WTC11 (cell line): Measurements from ENCODE around the gene PSAT1. TPM values are rescaled to one million over a fixed set of nuclear protein-coding genes. Genes with fewer than 3 reads are reported as not detected.
A peak's percentile ranks its signal among the peaks of the same experiment; 100 is the strongest.

Experiments
- ATAC-seq: fragments of 200-7000 bp; cut with Tn5 transposase; 2 replicates; pipeline ENCODE4 v1.10.0; 2021; ENCODE audit warnings: mild to moderate bottlenecking, moderate library complexity
- CTCF ChIA-PET: fragments of 300-600 bp; sonication (Branson Sonifier 250); formaldehyde crosslinking; loops from one replicate; lab custom pipeline; 2021; ENCODE audit warnings: antibody characterized with exemption; lab: Charles Lee
- POLR2A ChIA-PET: fragments of 350-600 bp; sonication (Branson Sonifier 250); formaldehyde crosslinking; loops from one replicate; lab custom pipeline; 2021; ENCODE audit warnings: antibody characterized with exemption; lab: Charles Lee
- DNase-seq: peaks from one replicate; pipeline ENCODE4 v3.0.0; 2021; ENCODE audit warnings: low spot score
- H3K27ac Mint-ChIP-seq: 2 replicates; pipeline ENCODE4 v1.8.0; 2021; ENCODE audit warnings: mixed read lengths
- H3K27me3 Mint-ChIP-seq: 2 replicates; pipeline ENCODE4 v1.8.0; 2021; ENCODE audit warnings: low read depth, mild to moderate bottlenecking, moderate library complexity, mixed read lengths
- H3K36me3 Mint-ChIP-seq: 2 replicates; pipeline ENCODE4 v1.8.0; 2021; ENCODE audit warnings: mixed read lengths
- H3K4me1 Mint-ChIP-seq: 2 replicates; pipeline ENCODE4 v1.8.0; 2022; ENCODE audit warnings: mixed read lengths
- H3K4me3 Mint-ChIP-seq: 2 replicates; pipeline ENCODE4 v1.8.0; 2021; ENCODE audit warnings: mild to moderate bottlenecking, moderate library complexity, mixed read lengths
- H3K9me3 Mint-ChIP-seq: 2 replicates; pipeline ENCODE4 v1.8.0; 2021; ENCODE audit warnings: mixed read lengths
- AR ChIP-seq: fragments of 250-450 bp; sonication (Bioruptor Pico); IDR thresholded peaks from 2 replicates; pipeline ENCODE4 v1.9.0; 2021; ENCODE audit warnings: mild to moderate bottlenecking
- ATF2 ChIP-seq: sonication (generic); formaldehyde crosslinking; IDR thresholded peaks from 2 replicates; pipeline ENCODE4 v1.8.1; 2022; ENCODE audit warnings: low read depth, missing genetic modification reagents, borderline replicate concordance
- ATF3 ChIP-seq: sonication (generic); formaldehyde crosslinking; conservative IDR thresholded peaks from 2 replicates; pipeline ENCODE4 v1.8.1; 2022; ENCODE audit warnings: mild to moderate bottlenecking, missing genetic modification reagents
- CDX4 ChIP-seq: fragments of 250-450 bp; sonication (Bioruptor Pico); IDR thresholded peaks from 2 replicates; pipeline ENCODE4 v1.9.0; 2021; ENCODE audit warnings: moderate library complexity, mild to moderate bottlenecking, inconsistent platforms, borderline replicate concordance
- E2F1 ChIP-seq: sonication (generic); formaldehyde crosslinking; IDR thresholded peaks from 2 replicates; pipeline ENCODE4 v1.8.0; 2022; ENCODE audit warnings: mild to moderate bottlenecking, missing genetic modification reagents
- ESRRA ChIP-seq: sonication (generic); formaldehyde crosslinking; IDR thresholded peaks from 2 replicates; pipeline ENCODE4 v1.8.1; 2022; ENCODE audit warnings: mild to moderate bottlenecking, missing genetic modification reagents, borderline replicate concordance
- FOXK1 ChIP-seq: sonication (generic); formaldehyde crosslinking; IDR thresholded peaks from 2 replicates; pipeline ENCODE4 v1.8.0; 2022; ENCODE audit warnings: mild to moderate bottlenecking, moderate library complexity, missing genetic modification reagents
- GABPB1 ChIP-seq: sonication (generic); formaldehyde crosslinking; IDR thresholded peaks from 2 replicates; pipeline ENCODE4 v1.8.1; 2023; ENCODE audit warnings: mild to moderate bottlenecking, missing genetic modification reagents
- GTF2I ChIP-seq: fragments of 250-450 bp; sonication (Bioruptor Pico); conservative IDR thresholded peaks from 2 replicates; pipeline ENCODE4 v1.4.0; 2021; ENCODE audit warnings: mild to moderate bottlenecking
- MXD4 ChIP-seq: fragments of 250-450 bp; sonication (Bioruptor Pico); IDR thresholded peaks from 2 replicates; pipeline ENCODE4 v1.8.0; 2021; ENCODE audit warnings: mild to moderate bottlenecking, moderate library complexity, borderline replicate concordance
- NFATC4 ChIP-seq: fragments of 250-450 bp; sonication (Bioruptor Pico); IDR thresholded peaks from 2 replicates; pipeline ENCODE4 v1.9.0; 2021; ENCODE audit warnings: mild to moderate bottlenecking
- NFYB ChIP-seq: sonication (generic); formaldehyde crosslinking; conservative IDR thresholded peaks from 2 replicates; pipeline ENCODE4 v1.8.0; 2022; ENCODE audit warnings: low read depth, missing genetic modification reagents
- NR2C2 ChIP-seq: sonication (generic); formaldehyde crosslinking; IDR thresholded peaks from 2 replicates; pipeline ENCODE4 v1.8.0; 2022; ENCODE audit warnings: mild to moderate bottlenecking, missing genetic modification reagents
- PRDM15 ChIP-seq: sonication (generic); formaldehyde crosslinking; IDR thresholded peaks from 2 replicates; pipeline ENCODE4 v1.8.0; 2022; ENCODE audit warnings: missing genetic modification reagents
- TEAD1 ChIP-seq: sonication (generic); formaldehyde crosslinking; IDR thresholded peaks from 2 replicates; pipeline ENCODE4 v1.8.0; 2022; ENCODE audit warnings: mild to moderate bottlenecking, missing genetic modification reagents
- USF1 ChIP-seq: sonication (generic); formaldehyde crosslinking; IDR thresholded peaks from 2 replicates; pipeline ENCODE4 v1.8.0; 2022; ENCODE audit warnings: mild to moderate bottlenecking, missing genetic modification reagents
- ZNF317 ChIP-seq: sonication (generic); formaldehyde crosslinking; IDR thresholded peaks from 2 replicates; pipeline ENCODE4 v1.8.1; 2023; ENCODE audit warnings: low read depth, mild to moderate bottlenecking, moderate library complexity, missing genetic modification reagents, borderline replicate concordance
- ZNF416 ChIP-seq: fragments of 250-450 bp; sonication (Bioruptor Pico); IDR thresholded peaks from 2 replicates; pipeline ENCODE4 v1.9.0; 2021; ENCODE audit warnings: mild to moderate bottlenecking, inconsistent platforms
- total RNA-seq: library from RNA; stranded (reverse); gene quantifications from 3 replicates; pipeline ENCODE4 v1.2.3, GENCODE V29; 2021

The PSAT1 gene
- total RNA-seq, 1 experiment from 2014 or later, result 240 TPM

- H3K4me1 Mint-ChIP-seq, result peaks cover 31% of the 10 kb centered on the region
- no peaks in the 10 kb centered on the region for H3K27me3 Mint-ChIP-seq
- H3K9me3 Mint-ChIP-seq, result no peaks in the 10 kb centered on the region
- H3K4me3 Mint-ChIP-seq, result no peak overlapping the region
- DNase-seq, result no peak
- no peaks in the 10 kb centered on the region for H3K36me3 Mint-ChIP-seq
- H3K27ac Mint-ChIP-seq, result no peak overlapping the region
- ChIA-PET CTCF (no interaction called here), POLR2A (no interaction called here)
- no peak for ATAC-seq
- TF ChIP-seq NFATC4 (CRISPR knock-in tag) (no peak), FOXK1 (CRISPR knock-in tag) (no peak), ATF2 (CRISPR knock-in tag) (no peak), MXD4 (CRISPR knock-in tag) (no peak)
These were observed 4.9 kb upstream of the PSAT1 start for GRCh38 chr9:78292026-78292425.

GRCh38 chr9:78292716-78293497 is 4.0 kb upstream of the PSAT1 start:
- ChIA-PET CTCF (no interaction called here), POLR2A (no interaction called here)
- H3K36me3 Mint-ChIP-seq, result no peaks in the 10 kb centered on the region
- TF ChIP-seq GABPB1 (CRISPR knock-in tag) (peak; percentile 47; the same call in 1 of the 2 replicates), AR (CRISPR knock-in tag) (no peak)
- no peak overlapping the region for H3K27ac Mint-ChIP-seq
- DNase-seq (no peak), ATAC-seq (no peak)
- H3K4me3 Mint-ChIP-seq, result no peak overlapping the region
- no peaks in the 10 kb centered on the region for H3K9me3 Mint-ChIP-seq
- H3K27me3 Mint-ChIP-seq, result no peaks in the 10 kb centered on the region
- H3K4me1 Mint-ChIP-seq, result peaks cover 31% of the 10 kb centered on the region

GRCh38 chr9:78294290-78295176 is 2.4 kb upstream of the PSAT1 start:
- Mint-ChIP-seq H3K4me1 (peaks cover 31% of the 10 kb centered on the region), H3K9me3 (no peaks in the 10 kb centered on the region), H3K27ac (peak overlapping the region; percentile 10; the same call in 1 of the 2 replicates), H3K27me3 (no peaks in the 10 kb centered on the region), H3K4me3 (no peak overlapping the region), H3K36me3 (peaks cover 8% of the 10 kb centered on the region; the same call in 1 of the 2 replicates)
- no peak for TF ChIP-seq ATF3 (CRISPR knock-in tag)
- TF ChIP-seq ESRRA (CRISPR knock-in tag), result no peak
- no peak for TF ChIP-seq PRDM15
- no peak for TF ChIP-seq USF1 (CRISPR knock-in tag)
- no peak for TF ChIP-seq TEAD1 (CRISPR knock-in tag)
- TF ChIP-seq NR2C2, result no peak
- TF ChIP-seq E2F1 (CRISPR knock-in tag), result no peak
- no peak for TF ChIP-seq CDX4 (CRISPR knock-in tag)
- no peak for TF ChIP-seq GTF2I (CRISPR knock-in tag)
- TF ChIP-seq ZNF416 (CRISPR knock-in tag), result no peak
- no peak for TF ChIP-seq ZNF317 (CRISPR knock-in tag)
- no peak for TF ChIP-seq NFYB (CRISPR knock-in tag)
- ChIA-PET POLR2A (no interaction called here), CTCF (no interaction called here)
- ATAC-seq (no peak), DNase-seq (no peak)
